ENCODE measurements around the gene NUDCD2. TPM values are rescaled to one million over a fixed set of nuclear protein-coding genes. Genes with fewer than 3 reads are reported as not detected.

NUDCD2 gene
- total and polyA plus RNA-seq, 2 donors (not counting 1 experiment from before 2014, with no cell fraction given), result 6.8 to 24.4 TPM

DNA sequence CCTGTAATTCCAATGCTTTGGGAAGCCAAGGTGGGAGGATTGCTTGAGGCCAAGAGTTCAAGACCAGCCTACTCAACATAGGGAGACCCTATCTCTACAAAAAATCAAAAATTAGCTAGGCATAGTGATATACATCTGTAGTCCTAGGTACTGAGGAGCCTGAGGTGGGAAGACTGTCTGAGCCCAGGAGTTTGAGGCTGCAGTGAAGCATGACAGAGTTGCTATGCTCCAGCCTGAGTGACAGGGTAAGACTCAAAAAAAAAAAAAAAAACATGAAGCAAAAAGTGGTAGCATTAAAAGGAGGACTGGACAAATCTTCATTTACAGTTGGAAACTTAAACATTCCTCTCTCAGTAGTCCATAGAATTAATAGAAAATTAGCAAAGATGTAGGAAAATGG, 12.7 kb downstream of the NUDCD2 start:
- no peak overlapping the region for H3K4me2 ChIP-seq (replicated peaks; ENCODE audit: low read depth, low read length, poor library complexity, severe bottlenecking)
- ChIA-PET CTCF (interaction anchor here (0.7 kb wide), 1 partner anchor 63 kb away, joined by 3 read pairs; no protein-coding TSS in a partner anchor), POLR2A (no interaction called here)
- peaks cover 10 to 51% of the 10 kb centered on the region in 2 experiments for H3K36me3 ChIP-seq (replicated peaks in 1 of 2; ENCODE audit: control extremely low read depth in 1 of 2, control insufficient read depth in 1 of 2, extremely low read depth in 1 of 2, insufficient read depth in 2 of 2, low read length in 1 of 2)
- TF ChIP-seq, protein P1, sequence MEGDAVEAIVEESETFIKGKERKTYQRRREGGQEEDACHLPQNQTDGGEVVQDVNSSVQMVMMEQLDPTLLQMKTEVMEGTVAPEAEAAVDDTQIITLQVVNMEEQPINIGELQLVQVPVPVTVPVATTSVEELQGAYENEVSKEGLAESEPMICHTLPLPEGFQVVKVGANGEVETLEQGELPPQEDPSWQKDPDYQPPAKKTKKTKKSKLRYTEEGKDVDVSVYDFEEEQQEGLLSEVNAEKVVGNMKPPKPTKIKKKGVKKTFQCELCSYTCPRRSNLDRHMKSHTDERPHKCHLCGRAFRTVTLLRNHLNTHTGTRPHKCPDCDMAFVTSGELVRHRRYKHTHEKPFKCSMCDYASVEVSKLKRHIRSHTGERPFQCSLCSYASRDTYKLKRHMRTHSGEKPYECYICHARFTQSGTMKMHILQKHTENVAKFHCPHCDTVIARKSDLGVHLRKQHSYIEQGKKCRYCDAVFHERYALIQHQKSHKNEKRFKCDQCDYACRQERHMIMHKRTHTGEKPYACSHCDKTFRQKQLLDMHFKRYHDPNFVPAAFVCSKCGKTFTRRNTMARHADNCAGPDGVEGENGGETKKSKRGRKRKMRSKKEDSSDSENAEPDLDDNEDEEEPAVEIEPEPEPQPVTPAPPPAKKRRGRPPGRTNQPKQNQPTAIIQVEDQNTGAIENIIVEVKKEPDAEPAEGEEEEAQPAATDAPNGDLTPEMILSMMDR (IDR thresholded peaks at IDR 0.05), result no peak
- TF ChIP-seq EZH2 (IDR thresholded peaks at IDR 0.05; ENCODE audit: borderline replicate concordance, insufficient read depth, low read depth, low read length, poor library complexity, severe bottlenecking), result no peak
- no peak overlapping the region for H3K4me3 ChIP-seq (ENCODE audit: control extremely low read depth in 1 of 5, extremely low read depth in 1 of 5, insufficient read depth in 1 of 5, low read depth in 2 of 5, low read length in 4 of 5)
- H4K20me1 ChIP-seq (ENCODE audit: control insufficient read depth, insufficient read depth, low read length, poor library complexity, severe bottlenecking), result no peaks in the 10 kb centered on the region
- no peak overlapping the region for H2AFZ ChIP-seq (ENCODE audit: insufficient read depth, low read depth, low read length, poor library complexity, severe bottlenecking)
- intact Hi-C loops (cut with micrococcal nuclease), result no loop called here
- ATAC-seq (ENCODE audit: low read depth) (no peak), DNase-seq (no peak)
- no peaks in the 10 kb centered on the region for H3K9me3 Mint-ChIP-seq (ENCODE audit: insufficient read depth)
- no peaks in the 10 kb centered on the region for H3K9me3 ChIP-seq (ENCODE audit: control extremely low read depth in 1 of 3, control insufficient read depth in 2 of 3, insufficient read depth in 1 of 3, low read length in 2 of 3)
- H3K4me1 Mint-ChIP-seq, result no peaks in the 10 kb centered on the region
- H3K79me2 ChIP-seq (ENCODE audit: control insufficient read depth, insufficient read depth, low read length), result no peaks in the 10 kb centered on the region
- no peak overlapping the region for H3K27ac ChIP-seq (ENCODE audit: low read length in 2 of 2)
- no peaks in the 10 kb centered on the region for H3K27me3 ChIP-seq (replicated peaks in 1 of 4; ENCODE audit: control extremely low read depth in 1 of 4, control insufficient read depth in 3 of 4, insufficient read depth in 4 of 4, low read length in 3 of 4)
- no peak overlapping the region for H3K9ac ChIP-seq (ENCODE audit: low read length)
- H3K4me3 Mint-ChIP-seq, result no peak overlapping the region
- no peaks in the 10 kb centered on the region for H3K27me3 Mint-ChIP-seq
- H3K4me1 ChIP-seq (ENCODE audit: control insufficient read depth in 2 of 2, insufficient read depth in 2 of 2, low read length in 2 of 2), result no peaks in the 10 kb centered on the region
- no peak overlapping the region for H3K27ac Mint-ChIP-seq

DNA sequence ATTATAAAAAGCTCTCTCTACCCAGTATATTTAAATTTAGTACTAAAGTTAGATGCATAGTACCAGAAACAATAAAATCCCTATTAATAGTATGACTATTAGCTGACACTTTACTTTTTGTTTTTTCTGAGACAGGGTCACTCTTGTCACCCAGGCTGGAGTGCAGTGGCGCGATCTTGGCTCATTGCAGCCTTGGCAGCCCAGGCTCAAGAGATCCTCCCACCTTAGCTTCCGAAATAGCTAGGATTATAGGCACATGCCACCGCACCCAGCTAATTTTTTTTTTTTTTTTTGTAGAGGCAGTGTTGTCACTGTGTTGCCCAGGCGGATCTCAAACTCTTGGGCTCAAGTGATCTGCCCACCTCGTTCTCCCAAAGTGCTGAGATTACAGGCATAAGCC, 14.6 kb downstream of the NUDCD2 start:
- no peak overlapping the region for H3K4me2 ChIP-seq (replicated peaks; ENCODE audit: low read depth, low read length, poor library complexity, severe bottlenecking)
- peaks cover 20 to 55% of the 10 kb centered on the region in 2 experiments for H3K36me3 ChIP-seq (replicated peaks in 1 of 2; ENCODE audit: control extremely low read depth in 1 of 2, control insufficient read depth in 1 of 2, extremely low read depth in 1 of 2, insufficient read depth in 2 of 2, low read length in 1 of 2)
- H3K27ac ChIP-seq (ENCODE audit: low read length in 2 of 2), result no peak overlapping the region
- no peaks in the 10 kb centered on the region for H3K9me3 Mint-ChIP-seq (ENCODE audit: insufficient read depth)
- no peak overlapping the region for H3K4me3 Mint-ChIP-seq
- no peaks in the 10 kb centered on the region for H3K27me3 Mint-ChIP-seq
- ChIA-PET POLR2A (no interaction called here), CTCF (interaction anchor here (0.6 kb wide), 1 partner anchor 11 kb away, joined by 3 read pairs; no protein-coding TSS in a partner anchor)
- no peak overlapping the region for H3K4me3 ChIP-seq (ENCODE audit: control extremely low read depth in 1 of 5, extremely low read depth in 1 of 5, insufficient read depth in 1 of 5, low read depth in 2 of 5, low read length in 4 of 5)
- H3K4me1 Mint-ChIP-seq, result peaks cover 2% of the 10 kb centered on the region
- no peaks in the 10 kb centered on the region for H3K27me3 ChIP-seq (replicated peaks in 1 of 4; ENCODE audit: control extremely low read depth in 1 of 4, control insufficient read depth in 3 of 4, insufficient read depth in 4 of 4, low read length in 3 of 4)
- intact Hi-C loops (cut with micrococcal nuclease), result no loop called here
- H2AFZ ChIP-seq (ENCODE audit: insufficient read depth, low read depth, low read length, poor library complexity, severe bottlenecking), result no peak overlapping the region
- ATAC-seq (ENCODE audit: low read depth), result no peak
- H4K20me1 ChIP-seq (ENCODE audit: control insufficient read depth, insufficient read depth, low read length, poor library complexity, severe bottlenecking), result no peaks in the 10 kb centered on the region
- H3K9ac ChIP-seq (ENCODE audit: low read length), result no peak overlapping the region
- no peaks in the 10 kb centered on the region for H3K4me1 ChIP-seq (ENCODE audit: control insufficient read depth in 2 of 2, insufficient read depth in 2 of 2, low read length in 2 of 2)
- DNase-seq, result no peak
- no peaks in the 10 kb centered on the region for H3K79me2 ChIP-seq (ENCODE audit: control insufficient read depth, insufficient read depth, low read length)
- WGBS (ENCODE audit: insufficient coverage), result 100% methylated on average over 1 of the region's 6 CpGs
- no peaks in the 10 kb centered on the region for H3K9me3 ChIP-seq (ENCODE audit: control extremely low read depth in 1 of 3, control insufficient read depth in 2 of 3, insufficient read depth in 1 of 3, low read length in 2 of 3)
- H3K27ac Mint-ChIP-seq, result no peak overlapping the region
- TF ChIP-seq, protein P1 (IDR thresholded peaks at IDR 0.05), result no peak
- no peak for TF ChIP-seq EZH2 (IDR thresholded peaks at IDR 0.05; ENCODE audit: borderline replicate concordance, insufficient read depth, low read depth, low read length, poor library complexity, severe bottlenecking)

Measured in B cell (primary cell).